Measurements from ENCODE around the gene TTC23.

GRCh38 chr15:99114511-99115299 is 134.7 kb downstream of the TTC23 start:
- TF ChIP-seq, protein P1, sequence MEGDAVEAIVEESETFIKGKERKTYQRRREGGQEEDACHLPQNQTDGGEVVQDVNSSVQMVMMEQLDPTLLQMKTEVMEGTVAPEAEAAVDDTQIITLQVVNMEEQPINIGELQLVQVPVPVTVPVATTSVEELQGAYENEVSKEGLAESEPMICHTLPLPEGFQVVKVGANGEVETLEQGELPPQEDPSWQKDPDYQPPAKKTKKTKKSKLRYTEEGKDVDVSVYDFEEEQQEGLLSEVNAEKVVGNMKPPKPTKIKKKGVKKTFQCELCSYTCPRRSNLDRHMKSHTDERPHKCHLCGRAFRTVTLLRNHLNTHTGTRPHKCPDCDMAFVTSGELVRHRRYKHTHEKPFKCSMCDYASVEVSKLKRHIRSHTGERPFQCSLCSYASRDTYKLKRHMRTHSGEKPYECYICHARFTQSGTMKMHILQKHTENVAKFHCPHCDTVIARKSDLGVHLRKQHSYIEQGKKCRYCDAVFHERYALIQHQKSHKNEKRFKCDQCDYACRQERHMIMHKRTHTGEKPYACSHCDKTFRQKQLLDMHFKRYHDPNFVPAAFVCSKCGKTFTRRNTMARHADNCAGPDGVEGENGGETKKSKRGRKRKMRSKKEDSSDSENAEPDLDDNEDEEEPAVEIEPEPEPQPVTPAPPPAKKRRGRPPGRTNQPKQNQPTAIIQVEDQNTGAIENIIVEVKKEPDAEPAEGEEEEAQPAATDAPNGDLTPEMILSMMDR (IDR thresholded peaks at IDR 0.05) = no peak
- TF ChIP-seq POLR2AphosphoS5 (IDR thresholded peaks at IDR 0.05) = peak; percentile 22 to 65 (median 60)
